Activated naive CD4-positive, alpha-beta T cell treated with anti-CD3 and anti-CD28 coated beads, Interleukin-2, amount 10 ng/mL, durations not matched to agents 7 days and 5 days (primary cell): Measurements from ENCODE around the gene SLC24A4.
"Not testable (repeated sequence)": the region's sequence is repeated elsewhere in the genome, so short reads cannot be mapped to it uniquely, and the experiment has no call there.

Experiments used
- CTCF ChIA-PET: fragments of 350-600 bp; sonication (Branson Sonifier 250); formaldehyde crosslinking; loops from one replicate; lab custom pipeline; 2021; ENCODE audit warnings: antibody characterized with exemption; lab: Charles Lee
- DNase-seq: peaks from one replicate; pipeline ENCODE4 v3.0.0-alpha.2; 2020
- H3K27ac Mint-ChIP-seq: one replicate; pipeline ENCODE4 v1.8.0; 2021; ENCODE audit warnings: mild to moderate bottlenecking, moderate library complexity, mixed read lengths
- H3K27me3 Mint-ChIP-seq: one replicate; pipeline ENCODE4 v1.8.0; 2021; ENCODE audit warnings: mild to moderate bottlenecking, mixed read lengths
- H3K36me3 Mint-ChIP-seq: one replicate; pipeline ENCODE4 v1.8.0; 2021; ENCODE audit warnings: mixed read lengths
- H3K4me1 Mint-ChIP-seq: one replicate; pipeline ENCODE4 v1.8.0; 2021; ENCODE audit warnings: mixed read lengths
- H3K4me3 Mint-ChIP-seq: one replicate; pipeline ENCODE4 v1.8.0; 2021; ENCODE audit warnings: mild to moderate bottlenecking, moderate library complexity, mixed read lengths
- H3K9me3 Mint-ChIP-seq: one replicate; pipeline ENCODE4 v1.8.0; 2021; ENCODE audit warnings: mixed read lengths

The SLC24A4 gene

GRCh38 chr14:92536231-92536630 lies 213.3 kb downstream of the SLC24A4 start:
- peak overlapping the region; percentile 1 for H3K4me3 Mint-ChIP-seq
- DNase-seq, H3K36me3 Mint-ChIP-seq, H3K27ac Mint-ChIP-seq, H3K27me3 Mint-ChIP-seq, H3K9me3 Mint-ChIP-seq: not testable (repeated sequence)
- peaks cover 73% of the 10 kb centered on the region for H3K4me1 Mint-ChIP-seq
- CTCF ChIA-PET, result interaction anchor here (1.4 kb wide), 1 partner anchor 9 kb away, joined by 3 read pairs; no protein-coding TSS in a partner anchor

GRCh38 chr14:92538412-92538985 lies 215.5 kb downstream of the SLC24A4 start:
- CTCF ChIA-PET, result interaction anchor here (1.0 to 1.3 kb wide), 2 partner anchors 144 to 176 kb away, joined by 3 to 4 read pairs; no protein-coding TSS in a partner anchor

DNA sequence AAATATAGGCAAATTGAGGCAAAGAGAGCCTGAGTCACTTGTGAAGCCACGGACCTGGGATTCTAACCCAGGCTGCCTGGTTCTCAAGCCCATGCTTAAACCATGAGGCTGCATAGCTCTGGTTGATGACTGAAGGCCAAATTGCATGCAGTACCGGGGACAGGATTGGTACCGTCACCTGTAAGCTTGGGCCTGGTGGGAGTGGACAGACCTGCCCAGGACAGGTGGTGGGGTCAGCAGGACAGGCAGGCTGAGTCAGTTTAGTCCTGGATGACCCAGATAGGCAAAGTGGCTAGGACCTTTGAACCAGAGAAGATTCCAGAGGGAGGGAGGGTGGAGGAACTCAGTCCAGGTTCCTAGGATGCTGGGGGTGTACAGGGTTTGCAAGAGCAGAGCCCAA lies 216.5 kb downstream of the SLC24A4 start:
- no peaks in the 10 kb centered on the region for H3K36me3 Mint-ChIP-seq
- H3K27ac Mint-ChIP-seq, result no peak overlapping the region
- H3K9me3 Mint-ChIP-seq, result no peaks in the 10 kb centered on the region
- H3K27me3 Mint-ChIP-seq, result peaks cover 3% of the 10 kb centered on the region
- CTCF ChIA-PET, result interaction anchor here (1.0 to 1.3 kb wide), 2 partner anchors 143 to 175 kb away, joined by 3 to 4 read pairs; no protein-coding TSS in a partner anchor
- H3K4me1 Mint-ChIP-seq, result peaks cover 64% of the 10 kb centered on the region
- H3K4me3 Mint-ChIP-seq, result no peak overlapping the region
- no peak for DNase-seq

More at GRCh38 chr14:92538412-92538985, 215.5 kb downstream of the SLC24A4 start:
- Mint-ChIP-seq H3K4me1 (peaks cover 62% of the 10 kb centered on the region), H3K27me3 (no peaks in the 10 kb centered on the region), H3K27ac (peak overlapping the region; percentile 30), H3K36me3 (no peaks in the 10 kb centered on the region), H3K4me3 (no peak overlapping the region), H3K9me3 (no peaks in the 10 kb centered on the region)
- no peak for DNase-seq

GRCh38 chr14:92539875-92540274 lies 216.9 kb downstream of the SLC24A4 start:
- no peak overlapping the region for H3K27ac Mint-ChIP-seq
- no peaks in the 10 kb centered on the region for H3K36me3 Mint-ChIP-seq
- H3K27me3 Mint-ChIP-seq, result peaks cover 3% of the 10 kb centered on the region
- H3K9me3 Mint-ChIP-seq, result no peaks in the 10 kb centered on the region
- no peak for DNase-seq
- H3K4me1 Mint-ChIP-seq, result peaks cover 59% of the 10 kb centered on the region
- no peak overlapping the region for H3K4me3 Mint-ChIP-seq
- CTCF ChIA-PET, result interaction anchor here (1.0 kb wide), 1 partner anchor 174 kb away, joined by 4 read pairs; no protein-coding TSS in a partner anchor

DNA sequence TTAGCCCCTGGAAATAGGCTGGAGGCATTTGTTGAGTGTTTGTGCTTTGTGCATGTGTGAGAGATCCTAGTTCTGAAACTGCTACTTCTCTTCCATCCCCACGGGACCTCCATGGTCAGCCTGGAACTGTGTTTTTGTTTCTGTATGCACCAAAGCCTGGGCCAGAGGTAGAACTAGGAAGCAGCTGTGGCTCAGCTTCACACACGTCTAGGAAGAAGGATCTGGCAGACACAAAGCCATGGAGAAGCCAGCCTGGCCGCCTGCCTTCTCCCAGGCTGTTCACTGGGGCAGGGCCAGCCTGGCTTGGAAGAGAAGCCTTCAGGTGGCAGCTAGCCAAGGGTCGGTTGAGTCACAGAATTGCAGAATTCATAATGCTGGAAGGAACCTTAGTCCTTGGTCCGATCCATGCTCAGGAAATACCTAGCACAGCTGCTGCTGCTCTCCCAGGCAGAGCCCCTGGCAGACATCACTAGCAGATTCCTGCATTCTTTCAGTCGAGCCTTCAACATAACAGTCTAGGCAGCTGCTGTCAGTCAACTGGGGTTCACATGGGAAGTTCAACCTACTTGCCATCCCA lies 217.6 kb downstream of the SLC24A4 start:
- Mint-ChIP-seq H3K4me3 (no peak overlapping the region), H3K27me3 (peaks cover 3% of the 10 kb centered on the region), H3K36me3 (no peaks in the 10 kb centered on the region), H3K9me3 (no peaks in the 10 kb centered on the region), H3K27ac (no peak overlapping the region), H3K4me1 (peaks cover 52% of the 10 kb centered on the region)
- no peak for DNase-seq
- CTCF ChIA-PET, result no interaction called here

- no peak overlapping the region for H3K4me3 Mint-ChIP-seq
- peaks cover 40% of the 10 kb centered on the region for H3K4me1 Mint-ChIP-seq
- CTCF ChIA-PET, result interaction anchor here (1.4 kb wide), 1 partner anchor 144 kb away, joined by 3 read pairs; no protein-coding TSS in a partner anchor
- H3K9me3 Mint-ChIP-seq, result no peaks in the 10 kb centered on the region
- no peaks in the 10 kb centered on the region for H3K36me3 Mint-ChIP-seq
- peaks cover 3% of the 10 kb centered on the region for H3K27me3 Mint-ChIP-seq
- H3K27ac Mint-ChIP-seq, result no peak overlapping the region
- no peak for DNase-seq
These were observed 220.0 kb downstream of the SLC24A4 start for GRCh38 chr14:92542766-92543554.

GRCh38 chr14:92544051-92544720 lies 221.2 kb downstream of the SLC24A4 start:
- Mint-ChIP-seq H3K9me3 (no peaks in the 10 kb centered on the region), H3K27me3 (peaks cover 5% of the 10 kb centered on the region), H3K4me1 (peaks cover 30% of the 10 kb centered on the region), H3K4me3 (no peak overlapping the region), H3K36me3 (no peaks in the 10 kb centered on the region), H3K27ac (peak overlapping the region; percentile 47)
- DNase-seq, result no peak
- CTCF ChIA-PET, result interaction anchor here (1.4 kb wide), 1 partner anchor 142 kb away, joined by 3 read pairs; no protein-coding TSS in a partner anchor

DNA sequence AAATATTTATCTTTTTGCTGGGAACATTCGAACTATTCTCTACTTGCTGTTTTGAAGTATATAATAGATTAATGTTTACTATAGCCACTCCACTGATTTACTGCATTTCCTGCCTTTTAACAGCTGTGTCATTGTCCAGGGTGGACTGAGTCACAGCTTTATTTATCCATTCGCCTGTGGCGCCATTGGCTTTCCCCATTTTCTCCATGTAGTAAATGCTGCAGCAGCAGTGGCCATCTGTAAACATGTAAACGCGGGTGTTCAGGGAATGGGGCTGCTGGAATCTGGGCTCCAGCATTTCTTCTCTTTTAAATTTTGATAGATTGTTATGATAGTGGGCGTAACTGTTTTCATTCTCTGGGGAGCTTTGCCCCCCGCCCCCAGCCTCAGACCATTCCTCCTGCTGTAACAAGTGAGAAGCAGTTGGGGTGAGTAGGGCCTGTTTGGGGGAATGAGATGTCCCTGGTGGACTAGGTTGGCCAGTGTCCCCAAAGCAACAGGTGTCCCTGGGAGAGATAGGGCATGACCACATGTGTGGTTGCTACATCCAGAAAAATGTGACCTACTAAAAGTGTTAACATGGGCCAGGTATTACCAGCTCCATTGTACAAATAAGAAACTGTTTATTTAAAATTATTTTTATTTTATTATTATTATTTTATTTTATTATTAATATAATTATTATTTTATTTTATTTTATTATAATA lies 223.5 kb downstream of the SLC24A4 start:
- Mint-ChIP-seq H3K4me1 (peaks cover 19% of the 10 kb centered on the region), H3K36me3 (no peaks in the 10 kb centered on the region), H3K9me3 (no peaks in the 10 kb centered on the region), H3K27me3 (peaks cover 7% of the 10 kb centered on the region), H3K4me3 (no peak overlapping the region), H3K27ac (peak overlapping the region; percentile 16)
- CTCF ChIA-PET, result interaction anchor here (4.9 kb wide), 1 partner anchor 135 kb away, joined by 26 read pairs; no protein-coding TSS in a partner anchor
- DNase-seq, result peak; percentile 33

DNA sequence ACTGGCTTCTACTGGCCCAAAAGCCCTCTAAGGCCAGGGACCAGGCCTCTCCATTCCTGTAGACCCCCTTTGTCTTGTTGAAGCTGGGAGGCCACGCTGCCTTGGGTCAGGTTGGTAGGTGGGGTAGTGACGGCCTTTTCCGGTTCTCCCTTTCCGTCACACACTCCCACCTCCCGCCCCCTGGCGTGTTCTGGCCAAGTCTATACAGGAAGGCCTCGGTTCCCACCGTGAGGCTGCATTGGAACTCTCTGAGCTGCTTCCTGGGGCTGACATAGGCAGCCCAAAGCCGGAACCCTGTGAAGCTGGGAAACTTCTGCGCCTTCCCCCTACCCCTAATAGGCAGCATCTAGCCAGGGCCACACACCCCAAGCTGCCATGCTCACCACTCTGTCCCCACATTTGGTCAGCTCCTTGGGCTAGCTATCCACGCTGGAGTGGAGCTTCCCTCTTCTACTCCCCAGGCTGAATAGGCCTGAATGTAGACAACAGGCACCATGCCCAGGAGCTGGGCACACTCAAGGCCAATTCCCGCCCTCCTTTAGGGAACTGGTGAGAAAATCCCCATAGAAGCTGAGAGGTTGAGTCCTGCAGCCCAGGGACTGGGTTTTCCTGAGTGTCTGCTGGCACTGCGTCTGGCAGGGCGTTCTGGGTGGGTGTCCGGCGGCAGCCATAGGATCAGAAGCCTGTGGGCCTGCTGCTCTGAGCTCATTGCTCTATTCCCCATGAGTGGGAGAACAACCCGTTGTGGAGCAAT lies 226.3 kb downstream of the SLC24A4 start:
- Mint-ChIP-seq H3K27ac (no peak overlapping the region), H3K4me1 (peaks cover 16% of the 10 kb centered on the region), H3K9me3 (no peaks in the 10 kb centered on the region), H3K27me3 (peaks cover 23% of the 10 kb centered on the region), H3K4me3 (no peak overlapping the region), H3K36me3 (no peaks in the 10 kb centered on the region)
- CTCF ChIA-PET, result interaction anchor here (1.1 to 4.9 kb wide), 5 partner anchors 38 to 234 kb away, joined by 3 to 26 read pairs (median 3); no protein-coding TSS in a partner anchor
- DNase-seq, result no peak

GRCh38 chr14:92549859-92550230 lies 226.9 kb downstream of the SLC24A4 start:
- Mint-ChIP-seq H3K4me1 (peaks cover 16% of the 10 kb centered on the region), H3K27ac (no peak overlapping the region), H3K4me3 (no peak overlapping the region), H3K27me3 (peaks cover 23% of the 10 kb centered on the region), H3K36me3 (no peaks in the 10 kb centered on the region), H3K9me3 (no peaks in the 10 kb centered on the region)
- CTCF ChIA-PET, result interaction anchor here (1.1 to 4.9 kb wide), 4 partner anchors 37 to 233 kb away, joined by 3 to 26 read pairs (median 3); no protein-coding TSS in a partner anchor
- no peak for DNase-seq
